Ectodermal cell (in vitro differentiated cells): Measurements from ENCODE around the gene OPRD1.
"Not testable (repeated sequence)": the region's sequence is repeated elsewhere in the genome, so short reads cannot be mapped to it uniquely, and the experiment has no call there.

Source experiments
- H3K27ac ChIP-seq: 2 replicates; pipeline ENCODE4 v1.7.0; 2013; ENCODE audit warnings: mild to moderate bottlenecking, low read depth, low read length; ENCODE audit not compliant: insufficient read depth, poor library complexity, severe bottlenecking
- H3K27me3 ChIP-seq: 2 replicates; pipeline ENCODE4 v1.7.0; 2013; ENCODE audit warnings: mild to moderate bottlenecking, low read length; ENCODE audit not compliant: insufficient read depth, control insufficient read depth, poor library complexity, severe bottlenecking
- H3K36me3 ChIP-seq: one replicate; pipeline ENCODE4 v1.7.0; 2013; ENCODE audit warnings: low read length; ENCODE audit not compliant: control insufficient read depth, insufficient read depth
- H3K4me1 ChIP-seq: one replicate; pipeline ENCODE4 v1.7.0; 2013; ENCODE audit warnings: low read length; ENCODE audit not compliant: control insufficient read depth, insufficient read depth
- H3K4me3 ChIP-seq: 2 replicates; pipeline ENCODE4 v1.7.0; 2013; ENCODE audit warnings: low read depth, low read length, control low read depth; ENCODE audit not compliant: insufficient read depth
- H3K9me3 ChIP-seq: 2 replicates; pipeline ENCODE4 v1.7.0; 2013; ENCODE audit warnings: mild to moderate bottlenecking, low read length, moderate library complexity; ENCODE audit not compliant: control insufficient read depth
- WGBS, 2 experiments: methylation state at CpG; one replicate each; pipeline ENCODE4 v1.1.7; 2013; ENCODE audit warnings: missing lambda C conversion rate in 2 of 2; 5-methylcytosine and 5-hydroxymethylcytosine counted together

OPRD1 gene

GRCh38 chr1:28815533-28816185, 3.7 kb downstream of the OPRD1 start:
- H3K4me3 ChIP-seq, result no peak overlapping the region
- peaks cover 13% of the 10 kb centered on the region for H3K4me1 ChIP-seq
- H3K9me3 ChIP-seq, result no peaks in the 10 kb centered on the region
- WGBS, 2 experiments, result 72 to 74% methylated on average over 12 of the region's 12 CpGs
- no peak overlapping the region for H3K27ac ChIP-seq
- peaks cover 43% of the 10 kb centered on the region for H3K27me3 ChIP-seq
- H3K36me3 ChIP-seq, result no peaks in the 10 kb centered on the region

DNA sequence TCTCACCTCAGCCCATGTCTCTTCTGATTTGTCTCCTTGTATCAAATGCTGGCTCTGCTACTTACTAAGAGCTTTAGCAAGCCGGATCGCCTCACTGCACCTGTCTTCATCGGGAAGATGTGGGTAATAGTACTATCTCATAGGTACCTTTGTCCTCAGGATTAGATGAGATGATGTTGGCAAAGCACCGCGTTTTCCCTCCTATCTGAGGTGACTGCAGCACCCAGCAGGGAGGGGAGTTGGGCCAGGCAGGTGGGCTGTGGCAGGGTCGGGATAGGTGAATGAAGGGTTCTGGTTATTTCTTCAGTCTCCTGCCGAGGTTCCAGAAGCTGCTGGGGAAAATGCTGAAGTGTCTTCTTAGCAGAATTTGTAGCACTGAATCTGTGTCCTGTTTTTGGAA, 5.2 kb downstream of the OPRD1 start:
- Histone ChIP-seq H3K36me3 (no peaks in the 10 kb centered on the region), H3K27me3 (peaks cover 28% of the 10 kb centered on the region), H3K4me3 (no peak overlapping the region), H3K4me1 (peaks cover 13% of the 10 kb centered on the region), H3K27ac (no peak overlapping the region), H3K9me3 (no peaks in the 10 kb centered on the region)
- WGBS, 2 experiments, result 88 to 90% methylated on average over 7 of the region's 7 CpGs

- Histone ChIP-seq H3K27ac (no peak overlapping the region), H3K4me3 (no peak overlapping the region), H3K9me3 (no peaks in the 10 kb centered on the region), H3K4me1 (peaks cover 13% of the 10 kb centered on the region), H3K36me3 (no peaks in the 10 kb centered on the region), H3K27me3 (peaks cover 9% of the 10 kb centered on the region)
These were observed 7.0 kb downstream of the OPRD1 start for GRCh38 chr1:28819020-28819419.

DNA sequence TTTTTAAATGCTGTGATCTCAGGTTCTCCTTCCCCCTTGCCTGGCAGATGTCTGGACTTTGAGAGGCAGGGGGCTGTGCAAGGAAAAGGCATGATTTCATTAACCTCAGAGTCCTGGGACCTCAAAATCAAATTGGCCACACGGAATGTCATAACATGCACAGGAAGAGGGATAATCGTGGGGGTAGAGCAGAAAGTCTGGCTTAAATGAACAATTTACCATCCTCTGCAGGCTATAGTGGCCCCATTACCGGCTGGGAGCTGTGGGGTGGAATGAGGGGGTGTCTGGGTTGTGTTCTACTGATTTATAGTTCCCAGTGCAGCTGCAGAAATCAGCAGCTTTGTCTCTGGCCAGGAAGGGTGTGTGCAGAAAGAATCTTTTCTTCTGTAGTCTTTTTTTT, 10.8 kb downstream of the OPRD1 start:
- H3K36me3 ChIP-seq, result no peaks in the 10 kb centered on the region
- no peak overlapping the region for H3K27ac ChIP-seq
- H3K9me3 ChIP-seq, result no peaks in the 10 kb centered on the region
- no peaks in the 10 kb centered on the region for H3K27me3 ChIP-seq
- 92 to 94% methylated on average over 3 of the region's 3 CpGs for WGBS, 2 experiments
- no peak overlapping the region for H3K4me3 ChIP-seq
- H3K4me1 ChIP-seq, result no peaks in the 10 kb centered on the region

DNA sequence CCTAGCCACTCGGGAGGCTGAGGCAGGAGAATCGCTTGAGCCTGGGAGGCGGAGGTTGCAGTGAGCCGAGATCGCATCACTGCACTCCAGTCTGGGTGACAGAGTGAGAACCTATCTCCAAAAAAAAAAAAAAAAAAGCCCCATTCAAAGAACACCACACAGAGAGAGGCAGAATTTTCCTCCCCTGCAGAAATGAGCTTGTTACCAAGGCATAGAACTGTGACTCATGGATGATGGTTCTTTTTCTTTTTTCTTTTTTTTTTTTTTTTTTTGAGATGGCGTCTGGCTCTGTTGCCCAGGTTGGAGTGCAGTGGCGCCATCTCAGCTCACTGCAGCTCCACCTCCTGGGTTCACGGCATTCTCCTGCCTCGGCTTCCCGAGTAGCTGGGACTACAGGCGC, 12.1 kb downstream of the OPRD1 start:
- H3K27me3 ChIP-seq, H3K27ac ChIP-seq, H3K4me1 ChIP-seq, H3K9me3 ChIP-seq, H3K4me3 ChIP-seq, H3K36me3 ChIP-seq: not testable (repeated sequence)
- 94 to 95% methylated on average over 11 of the region's 11 CpGs for WGBS, 2 experiments

DNA sequence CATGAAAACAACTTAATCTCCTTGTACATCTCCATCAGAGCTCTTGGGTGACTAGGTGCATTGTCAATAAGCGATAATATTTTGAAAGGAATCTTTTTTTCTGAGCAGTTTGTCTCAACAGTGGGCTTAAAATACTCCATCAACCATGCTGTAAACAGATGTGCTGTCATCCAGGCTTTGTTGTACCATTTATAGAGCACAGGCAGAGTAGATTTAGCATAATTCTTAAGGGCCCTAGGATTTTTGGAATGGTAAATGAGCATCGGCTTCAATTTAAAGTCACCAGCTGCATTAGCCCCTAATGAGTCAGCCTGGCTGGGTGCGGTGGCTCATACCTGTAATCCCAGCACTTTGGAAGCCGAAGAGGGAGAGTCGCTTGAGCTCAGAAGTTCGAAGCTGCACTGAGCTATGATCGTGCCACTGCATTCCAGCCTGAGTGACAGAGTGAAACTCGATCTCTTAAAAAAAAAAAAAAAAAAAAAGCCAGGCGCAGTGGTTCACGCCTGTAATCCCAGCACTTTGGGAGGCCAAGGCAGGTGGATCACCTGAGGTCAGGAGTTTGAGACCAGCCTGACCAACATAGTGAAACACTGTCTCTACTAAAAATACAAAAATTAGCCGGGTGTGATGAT, 16.4 kb downstream of the OPRD1 start:
- not testable (repeated sequence) for H3K27ac ChIP-seq, H3K9me3 ChIP-seq, H3K4me1 ChIP-seq, H3K4me3 ChIP-seq, H3K36me3 ChIP-seq, H3K27me3 ChIP-seq
- 62% methylated on average over 10 of the region's 11 CpGs for whole genome bisulfite sequencing, 2 experiments

- Histone ChIP-seq H3K27me3 (no peaks in the 10 kb centered on the region), H3K27ac (no peak overlapping the region), H3K4me3 (no peak overlapping the region), H3K4me1 (peaks cover 8% of the 10 kb centered on the region), H3K36me3 (no peaks in the 10 kb centered on the region), H3K9me3 (no peaks in the 10 kb centered on the region)
- 79 to 82% methylated on average over 2 of the region's 2 CpGs for WGBS, 2 experiments
These were observed 18.8 kb downstream of the OPRD1 start for GRCh38 chr1:28830814-28831213.

DNA sequence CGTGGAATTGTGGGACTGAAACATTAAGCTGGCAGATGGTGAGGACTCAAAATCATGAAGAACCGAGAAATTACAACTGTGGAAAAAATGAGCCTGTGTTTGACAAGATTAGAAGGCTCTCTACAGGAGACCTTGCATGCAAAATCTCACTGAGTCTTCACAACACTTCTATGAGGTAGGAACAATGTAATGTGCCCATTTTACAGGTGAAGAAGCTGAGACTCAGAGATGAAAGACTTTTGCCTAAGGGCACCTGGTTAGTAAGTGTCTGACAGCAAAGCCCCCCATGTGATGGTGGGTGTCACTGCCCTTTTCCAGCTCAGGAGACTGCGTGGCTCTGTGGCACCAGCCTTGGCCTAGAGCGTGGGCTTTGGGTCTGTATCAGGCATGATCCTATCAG, 21.0 kb downstream of the OPRD1 start:
- no peaks in the 10 kb centered on the region for H3K9me3 ChIP-seq
- 91 to 95% methylated on average over 4 of the region's 4 CpGs for WGBS, 2 experiments
- H3K36me3 ChIP-seq, result no peaks in the 10 kb centered on the region
- H3K4me3 ChIP-seq, result no peak overlapping the region
- H3K4me1 ChIP-seq, result peaks cover 8% of the 10 kb centered on the region
- no peak overlapping the region for H3K27ac ChIP-seq
- no peaks in the 10 kb centered on the region for H3K27me3 ChIP-seq

- Histone ChIP-seq H3K4me1 (peaks cover 8% of the 10 kb centered on the region), H3K27me3 (no peaks in the 10 kb centered on the region), H3K27ac (no peak overlapping the region), H3K4me3 (no peak overlapping the region), H3K9me3 (no peaks in the 10 kb centered on the region), H3K36me3 (no peaks in the 10 kb centered on the region)
- 93 to 95% methylated on average over 7 of the region's 7 CpGs for WGBS, 2 experiments
These were observed 21.4 kb downstream of the OPRD1 start for GRCh38 chr1:28833381-28833780.

DNA sequence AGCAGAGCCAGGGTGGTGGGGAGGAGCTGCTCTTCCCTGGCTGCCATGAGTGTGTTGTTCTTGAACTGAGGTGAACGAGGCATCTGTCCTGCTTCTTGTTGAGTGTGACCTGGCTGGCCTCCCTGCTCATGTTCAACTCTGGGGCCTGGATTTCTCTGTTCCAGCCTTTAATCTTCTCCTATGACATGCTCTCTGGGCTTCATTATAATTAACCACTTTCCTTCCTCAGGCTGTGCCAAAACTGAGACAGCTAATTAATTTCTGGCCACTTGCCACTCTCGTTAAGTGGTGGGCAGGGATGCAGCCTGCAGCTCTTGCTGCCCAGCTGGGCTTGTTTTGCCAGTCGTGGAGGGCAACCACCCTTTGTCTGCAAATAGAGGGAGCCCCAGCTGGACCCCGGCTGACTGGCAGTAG, 23.3 kb downstream of the OPRD1 start:
- H3K27ac ChIP-seq, result no peak overlapping the region
- H3K4me1 ChIP-seq, result peaks cover 8% of the 10 kb centered on the region
- WGBS, 2 experiments, result 64 to 65% methylated on average over 4 of the region's 4 CpGs
- H3K9me3 ChIP-seq, result no peaks in the 10 kb centered on the region
- H3K36me3 ChIP-seq, result no peaks in the 10 kb centered on the region
- H3K27me3 ChIP-seq, result no peaks in the 10 kb centered on the region
- no peak overlapping the region for H3K4me3 ChIP-seq
